Measurements from ENCODE around the gene CSAD. TPM values are rescaled to one million over a fixed set of nuclear protein-coding genes. Genes with fewer than 3 reads are reported as not detected.

CSAD gene
- total and polyA plus RNA-seq, 2 donors (not counting 3 experiments of a cell fraction or from before 2014, with no cell fraction given), result 21.1 to 24.4 TPM

DNA sequence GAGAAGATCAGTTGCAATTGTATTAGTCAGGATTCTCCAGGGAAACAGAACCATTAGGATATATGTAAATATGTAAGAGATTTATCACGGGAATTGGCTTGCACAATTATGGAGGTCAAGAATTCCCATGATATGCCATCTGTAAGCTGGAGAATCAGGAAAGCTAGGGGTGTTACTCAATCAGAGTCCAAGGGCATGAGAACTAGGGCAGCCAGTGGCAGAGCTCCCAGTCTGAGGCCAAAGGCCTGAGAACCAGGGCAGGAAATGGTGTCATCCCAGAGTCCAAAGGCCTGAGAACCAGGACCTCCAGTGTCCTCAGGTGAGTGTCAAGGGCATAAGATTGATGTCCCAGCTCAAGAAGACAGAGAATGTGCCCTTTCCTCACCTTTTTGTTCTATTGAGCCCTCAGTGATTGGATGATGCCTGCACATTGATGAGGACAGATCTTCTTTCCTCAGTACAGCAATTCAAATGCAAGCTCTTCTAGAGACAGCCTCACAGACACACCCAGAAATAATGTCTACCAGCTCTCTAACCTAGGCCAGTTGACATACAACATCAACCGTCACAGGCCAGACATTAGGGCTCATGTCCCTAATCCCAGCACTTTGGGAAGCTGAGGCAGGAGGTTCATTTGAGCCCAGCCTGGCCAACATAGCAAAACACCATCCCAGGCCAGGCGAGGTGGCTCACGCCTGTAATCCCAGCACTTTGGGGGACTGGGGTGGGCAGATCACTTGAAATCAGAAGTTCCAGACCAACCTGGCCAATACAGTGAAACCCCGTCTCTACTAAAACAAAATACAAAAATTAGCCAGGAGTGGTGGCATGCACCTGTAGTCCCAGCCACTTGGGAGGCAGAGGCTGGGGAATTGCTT lies 35.1 kb downstream of the CSAD start:
- H3K4me1 ChIP-seq (ENCODE audit: control insufficient read depth, extremely low read depth, insufficient read depth, low read length), result no peaks in the 10 kb centered on the region
- ChIA-PET CTCF (interaction anchor here (0.7 to 1.6 kb wide), 4 partner anchors 14 to 56 kb away, joined by 3 to 4 read pairs (median 4); no protein-coding TSS in a partner anchor), POLR2A (no interaction called here)
- H3K27me3 ChIP-seq (ENCODE audit: control insufficient read depth in 2 of 2, insufficient read depth in 2 of 2, low read length in 2 of 2), result peaks cover 0 to 5% of the 10 kb centered on the region in 2 experiments
- no peak for TF ChIP-seq MYC (IDR thresholded peaks at IDR 0.05; ENCODE audit: low read depth, low read length)
- TF ChIP-seq POLR2A (IDR thresholded peaks at IDR 0.05; ENCODE audit: low read depth, low read length), result no peak
- TF ChIP-seq, protein P1, sequence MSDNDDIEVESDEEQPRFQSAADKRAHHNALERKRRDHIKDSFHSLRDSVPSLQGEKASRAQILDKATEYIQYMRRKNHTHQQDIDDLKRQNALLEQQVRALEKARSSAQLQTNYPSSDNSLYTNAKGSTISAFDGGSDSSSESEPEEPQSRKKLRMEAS (IDR thresholded peaks at IDR 0.05; ENCODE audit: insufficient read depth, insufficient read length), result no peak
- TF ChIP-seq, protein P2, sequence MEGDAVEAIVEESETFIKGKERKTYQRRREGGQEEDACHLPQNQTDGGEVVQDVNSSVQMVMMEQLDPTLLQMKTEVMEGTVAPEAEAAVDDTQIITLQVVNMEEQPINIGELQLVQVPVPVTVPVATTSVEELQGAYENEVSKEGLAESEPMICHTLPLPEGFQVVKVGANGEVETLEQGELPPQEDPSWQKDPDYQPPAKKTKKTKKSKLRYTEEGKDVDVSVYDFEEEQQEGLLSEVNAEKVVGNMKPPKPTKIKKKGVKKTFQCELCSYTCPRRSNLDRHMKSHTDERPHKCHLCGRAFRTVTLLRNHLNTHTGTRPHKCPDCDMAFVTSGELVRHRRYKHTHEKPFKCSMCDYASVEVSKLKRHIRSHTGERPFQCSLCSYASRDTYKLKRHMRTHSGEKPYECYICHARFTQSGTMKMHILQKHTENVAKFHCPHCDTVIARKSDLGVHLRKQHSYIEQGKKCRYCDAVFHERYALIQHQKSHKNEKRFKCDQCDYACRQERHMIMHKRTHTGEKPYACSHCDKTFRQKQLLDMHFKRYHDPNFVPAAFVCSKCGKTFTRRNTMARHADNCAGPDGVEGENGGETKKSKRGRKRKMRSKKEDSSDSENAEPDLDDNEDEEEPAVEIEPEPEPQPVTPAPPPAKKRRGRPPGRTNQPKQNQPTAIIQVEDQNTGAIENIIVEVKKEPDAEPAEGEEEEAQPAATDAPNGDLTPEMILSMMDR (IDR thresholded peaks at IDR 0.05; ENCODE audit: extremely low read depth in 1 of 2, insufficient read depth in 1 of 2, low read depth in 1 of 2, low read length in 2 of 2), result no peak
- no peak for TF ChIP-seq POLR2AphosphoS5 (IDR thresholded peaks at IDR 0.05; ENCODE audit: insufficient read depth, low read depth, low read length)
- no peak for TF ChIP-seq EZH2 (IDR thresholded peaks at IDR 0.05; ENCODE audit: borderline replicate concordance, low read depth, low read length, severe bottlenecking)
- TF ChIP-seq FOS (IDR thresholded peaks at IDR 0.05; ENCODE audit: borderline replicate concordance, insufficient read depth, low read length), result no peak
- no peak for TF ChIP-seq JUN (IDR thresholded peaks at IDR 0.05; ENCODE audit: borderline replicate concordance, insufficient read depth, insufficient read length, low read depth)
- no peak for TF ChIP-seq GATA2 (IDR thresholded peaks at IDR 0.05; ENCODE audit: insufficient read depth, insufficient read length, low read depth, low read length)
- H3K27ac ChIP-seq (ENCODE audit: insufficient read depth, low read depth, low read length), result no peak overlapping the region
- no peak overlapping the region for H3K4me2 ChIP-seq (ENCODE audit: insufficient read depth, low read length)
- no TSS peak for BruUV-seq (replicated peaks)
- no peaks in the 10 kb centered on the region for H3K79me2 ChIP-seq (ENCODE audit: control insufficient read depth, insufficient read depth, low read length)
- no peaks in the 10 kb centered on the region for H3K36me3 ChIP-seq (ENCODE audit: control insufficient read depth in 2 of 2, extremely low read depth in 1 of 2, insufficient read depth in 2 of 2, low read length in 2 of 2)
- dilution Hi-C loops (cut with MboI; ENCODE audit: extremely low pct_ligation_motif_present, low sequenced_read_pairs) (no loop called here), intact Hi-C loops (cut with micrococcal nuclease) (no loop called here)
- H4K20me1 ChIP-seq (replicated peaks; ENCODE audit: control insufficient read depth, extremely low read depth, insufficient read depth, low read length), result no peaks in the 10 kb centered on the region
- no peaks in the 10 kb centered on the region for H3K9me3 ChIP-seq (replicated peaks; ENCODE audit: control insufficient read depth, insufficient read depth, low read length)
- H3K4me3 ChIP-seq (replicated peaks in 1 of 3; ENCODE audit: insufficient read depth in 1 of 3, low read depth in 1 of 3, low read length in 3 of 3), result no peak overlapping the region
- no peak overlapping the region for H3K9ac ChIP-seq (replicated peaks; ENCODE audit: extremely low read depth, insufficient read depth, low read length)
- no peaks in the 10 kb centered on the region for H3K9me1 ChIP-seq (replicated peaks; ENCODE audit: control insufficient read depth, extremely low read depth, insufficient read depth, low read length)
- no peak overlapping the region for H2AFZ ChIP-seq (ENCODE audit: low read depth, low read length)
- FAIRE-seq, result no peak
- DNase-seq (ENCODE audit: low read depth, low spot score), result no peak

Measured in endothelial cell of umbilical vein (primary cell).